Suprapubic skin (tissue), 4 donors: Measurements from ENCODE around the gene DNAH3.

ENCODE experiments used
- EP300 ChIP-seq: sonication (generic); formaldehyde crosslinking; IDR thresholded peaks from one replicate; pipeline ENCODE4 v1.6.1; 2017; ENCODE audit warnings: antibody characterized with exemption
- POLR2A ChIP-seq, 2 donors: fragments of 450-650 bp; IDR thresholded peaks; one replicate each; pipeline ENCODE4 v1.6.1; 2017; ENCODE audit warnings: antibody characterized with exemption in 2 of 2, mild to moderate bottlenecking in 2 of 2, moderate library complexity in 2 of 2
- POLR2AphosphoS5 ChIP-seq, 3 donors: sonication (generic); formaldehyde crosslinking; IDR thresholded peaks; one replicate each; pipeline ENCODE4 v1.6.1; 2017; ENCODE audit warnings: antibody characterized with exemption in 3 of 3
- TF ChIP-seq, protein P1 (sequence below), 2 donors: fragments of 200-600 bp in 1 of 2; fragments of 450-650 bp in 1 of 2; sonication (generic) in 1 of 2; IDR thresholded peaks; one replicate each; pipeline ENCODE4 v1.5.1; 2016 to 2019; ENCODE audit warnings: antibody characterized with exemption in 2 of 2, mild to moderate bottlenecking in 1 of 2, moderate library complexity in 1 of 2

DNA sequence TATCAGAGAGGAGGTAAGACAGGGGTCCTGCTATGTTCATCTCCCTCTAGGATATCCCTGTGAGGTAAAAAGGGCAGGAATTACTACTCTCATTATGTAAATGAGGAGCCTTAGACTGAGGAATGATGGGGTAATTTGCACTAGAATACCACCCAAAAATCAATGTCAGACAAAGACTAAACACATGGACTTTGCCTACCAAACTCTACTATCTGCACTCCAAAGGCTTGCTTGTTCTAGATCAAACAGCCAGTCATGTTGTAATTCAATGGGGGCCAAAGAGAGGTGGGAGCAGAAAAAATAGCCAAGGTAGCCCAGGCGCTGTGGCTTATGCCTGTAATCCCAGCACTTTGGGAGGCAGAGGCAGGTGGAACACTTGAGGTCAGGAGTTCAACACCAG lies 129.3 kb downstream of the DNAH3 start:
- no peak for TF ChIP-seq POLR2A (IDR thresholded peaks at IDR 0.05)
- TF ChIP-seq, protein P1, sequence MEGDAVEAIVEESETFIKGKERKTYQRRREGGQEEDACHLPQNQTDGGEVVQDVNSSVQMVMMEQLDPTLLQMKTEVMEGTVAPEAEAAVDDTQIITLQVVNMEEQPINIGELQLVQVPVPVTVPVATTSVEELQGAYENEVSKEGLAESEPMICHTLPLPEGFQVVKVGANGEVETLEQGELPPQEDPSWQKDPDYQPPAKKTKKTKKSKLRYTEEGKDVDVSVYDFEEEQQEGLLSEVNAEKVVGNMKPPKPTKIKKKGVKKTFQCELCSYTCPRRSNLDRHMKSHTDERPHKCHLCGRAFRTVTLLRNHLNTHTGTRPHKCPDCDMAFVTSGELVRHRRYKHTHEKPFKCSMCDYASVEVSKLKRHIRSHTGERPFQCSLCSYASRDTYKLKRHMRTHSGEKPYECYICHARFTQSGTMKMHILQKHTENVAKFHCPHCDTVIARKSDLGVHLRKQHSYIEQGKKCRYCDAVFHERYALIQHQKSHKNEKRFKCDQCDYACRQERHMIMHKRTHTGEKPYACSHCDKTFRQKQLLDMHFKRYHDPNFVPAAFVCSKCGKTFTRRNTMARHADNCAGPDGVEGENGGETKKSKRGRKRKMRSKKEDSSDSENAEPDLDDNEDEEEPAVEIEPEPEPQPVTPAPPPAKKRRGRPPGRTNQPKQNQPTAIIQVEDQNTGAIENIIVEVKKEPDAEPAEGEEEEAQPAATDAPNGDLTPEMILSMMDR (IDR thresholded peaks at IDR 0.05): no peak
- no peak for TF ChIP-seq POLR2AphosphoS5 (IDR thresholded peaks at IDR 0.05)
- TF ChIP-seq EP300: no peak
